ENCODE results near the gene ATG4D. TPM values are rescaled to one million over a fixed set of nuclear protein-coding genes. Genes with fewer than 3 reads are reported as not detected.
"Not testable (repeated sequence)": the region's sequence is repeated elsewhere in the genome, so short reads cannot be mapped to it uniquely, and the experiment has no call there.

The ATG4D gene
- total RNA-seq, 2 experiments from 2014 or later = 29.6 to 46.8 TPM

DNA sequence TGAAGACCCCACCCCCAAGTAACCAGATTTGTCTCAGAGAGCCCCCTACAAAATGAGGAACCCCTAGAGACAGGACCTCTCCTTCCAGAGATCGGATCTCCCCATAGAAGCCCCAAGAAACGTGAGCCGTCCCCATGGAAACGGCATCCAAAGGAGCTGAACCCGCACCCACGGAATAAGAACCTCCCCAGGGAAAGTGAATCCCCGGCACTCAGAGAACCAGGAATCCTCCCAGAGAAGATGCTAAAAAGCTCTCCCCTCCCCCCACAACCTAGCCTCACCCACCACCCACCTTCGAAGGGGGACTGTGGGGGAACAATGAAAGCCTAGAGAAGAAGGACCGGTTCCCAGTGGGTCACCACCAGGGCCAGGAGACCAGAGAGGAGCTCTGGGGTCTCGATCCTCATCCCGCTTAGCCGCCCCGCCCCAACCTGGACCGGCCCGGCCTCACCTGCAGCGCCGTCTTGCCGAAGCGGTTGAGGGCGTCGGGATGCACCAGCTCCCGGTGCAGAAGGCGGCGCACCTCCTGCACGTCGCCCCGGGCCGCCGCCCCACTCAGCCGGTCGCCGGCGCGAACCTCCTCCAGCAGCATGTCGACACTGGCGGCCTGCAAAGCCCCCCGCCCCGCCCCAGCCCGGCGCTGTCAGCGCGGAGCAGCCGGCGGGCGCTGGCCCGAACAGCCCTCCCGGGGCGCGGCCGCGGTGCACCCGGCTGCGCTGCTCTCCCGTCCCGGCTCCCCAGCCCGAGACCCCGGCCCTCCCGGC lies 24.5 kb downstream of the ATG4D start:
- no TSS peak for BruUV-seq (replicated peaks)
- TF ChIP-seq EZH2phosphoT487 (IDR thresholded peaks at IDR 0.05; ENCODE audit: borderline replicate concordance, low read depth, low read length) = no peak
- TF ChIP-seq, protein P1, sequence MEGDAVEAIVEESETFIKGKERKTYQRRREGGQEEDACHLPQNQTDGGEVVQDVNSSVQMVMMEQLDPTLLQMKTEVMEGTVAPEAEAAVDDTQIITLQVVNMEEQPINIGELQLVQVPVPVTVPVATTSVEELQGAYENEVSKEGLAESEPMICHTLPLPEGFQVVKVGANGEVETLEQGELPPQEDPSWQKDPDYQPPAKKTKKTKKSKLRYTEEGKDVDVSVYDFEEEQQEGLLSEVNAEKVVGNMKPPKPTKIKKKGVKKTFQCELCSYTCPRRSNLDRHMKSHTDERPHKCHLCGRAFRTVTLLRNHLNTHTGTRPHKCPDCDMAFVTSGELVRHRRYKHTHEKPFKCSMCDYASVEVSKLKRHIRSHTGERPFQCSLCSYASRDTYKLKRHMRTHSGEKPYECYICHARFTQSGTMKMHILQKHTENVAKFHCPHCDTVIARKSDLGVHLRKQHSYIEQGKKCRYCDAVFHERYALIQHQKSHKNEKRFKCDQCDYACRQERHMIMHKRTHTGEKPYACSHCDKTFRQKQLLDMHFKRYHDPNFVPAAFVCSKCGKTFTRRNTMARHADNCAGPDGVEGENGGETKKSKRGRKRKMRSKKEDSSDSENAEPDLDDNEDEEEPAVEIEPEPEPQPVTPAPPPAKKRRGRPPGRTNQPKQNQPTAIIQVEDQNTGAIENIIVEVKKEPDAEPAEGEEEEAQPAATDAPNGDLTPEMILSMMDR (conservative IDR thresholded peaks at IDR 0.05; ENCODE audit: low read length) = 0 out of 2 replicates have a peak, but pooled peaks have one; percentile 16
- Histone ChIP-seq H3K79me2 (ENCODE audit: insufficient read depth, low read depth, low read length) (peaks cover 31% of the 10 kb centered on the region), H3K27ac (ENCODE audit: low read depth, low read length, poor library complexity, severe bottlenecking) (peak overlapping the region; percentile 95), H3K9me3 (ENCODE audit: low read length) (no peaks in the 10 kb centered on the region), H3K4me2 (ENCODE audit: low read length) (peak overlapping the region; percentile 89), H4K20me1 (ENCODE audit: insufficient read depth, low read length) (no peaks in the 10 kb centered on the region), H3K36me3 (ENCODE audit: insufficient read depth, low read length) (peaks cover 12% of the 10 kb centered on the region), H3K9me2 (ENCODE audit: insufficient read depth, low read length) (no peaks in the 10 kb centered on the region), H3K4me1 (ENCODE audit: insufficient read depth, low read length, poor library complexity, severe bottlenecking) (peaks cover 43% of the 10 kb centered on the region), H2AFZ (ENCODE audit: low read length) (no peak overlapping the region), H3K4me3 (ENCODE audit: low read depth, low read length, poor library complexity, severe bottlenecking) (peak overlapping the region; percentile 76)
- ChIA-PET POLR2A (no interaction called here), CTCF (ENCODE audit: unreplicated experiment) (no interaction called here)
- intact Hi-C loops (cut with micrococcal nuclease; ENCODE audit: unreplicated experiment) = loop anchor here (2.0 to 10.0 kb wide), 6 partner anchors 84 to 307 kb away; partner anchors contain the start of genes CARM1, ICAM3, ILF3 and RAVER1
- peak; percentile 77 for DNase-seq (ENCODE audit: low spot score)

DNA sequence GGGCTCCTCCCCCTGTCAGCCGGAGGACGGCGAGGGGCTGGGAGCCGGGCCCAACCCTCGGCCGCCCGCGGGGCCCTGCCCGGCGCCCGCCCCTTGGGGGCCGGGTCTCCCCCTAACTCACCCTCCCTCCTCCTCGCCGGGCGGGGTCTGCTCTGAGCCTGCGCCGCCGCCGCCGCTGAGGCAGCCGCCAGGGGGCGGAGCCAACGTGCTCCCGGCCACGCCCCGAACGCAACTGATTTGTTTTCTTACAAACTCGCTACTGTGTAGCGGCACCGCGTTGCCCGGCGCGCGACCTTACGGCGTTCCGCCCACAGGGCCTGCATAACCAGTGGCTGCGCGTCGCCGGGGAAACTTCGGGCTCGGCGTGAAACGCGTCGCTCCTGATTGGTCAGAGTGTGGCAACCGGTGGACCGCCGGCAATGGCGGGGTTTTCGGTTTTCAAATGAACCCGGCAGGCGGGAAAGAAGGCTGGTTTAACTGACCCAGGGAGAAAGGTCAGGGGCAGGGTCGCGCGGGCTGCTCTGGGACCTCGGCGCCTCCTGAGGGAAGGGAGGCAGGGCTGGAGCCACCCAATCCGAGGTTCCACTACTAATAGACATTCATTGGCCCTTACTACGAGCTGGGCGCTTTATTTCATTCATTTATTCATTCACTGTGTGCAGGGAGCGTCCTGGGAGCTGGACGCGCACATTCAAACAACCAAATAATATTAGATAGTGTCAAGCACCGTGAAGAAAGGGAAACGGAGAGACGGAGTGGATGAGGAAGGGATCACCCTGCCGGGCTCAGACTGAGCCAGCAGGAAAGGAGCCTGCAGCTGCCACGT lies 25.3 kb downstream of the ATG4D start, which contains the start of gene CDKN2D:
TSS of gene CDKN2D (minus strand) at position 154 of the 826 bp plus-strand sequence. CDS start 326 bp downstream, outside the sequence.
- CTCF ChIA-PET (ENCODE audit: unreplicated experiment) = interaction anchor here (0.6 kb wide), 1 partner anchor 390 kb away, joined by 4 read pairs; no protein-coding TSS in a partner anchor
- H3K4me1 ChIP-seq (ENCODE audit: insufficient read depth, low read length, poor library complexity, severe bottlenecking) = peaks cover 43% of the 10 kb centered on the region
- H2AFZ ChIP-seq (ENCODE audit: low read length) = peak within 1 kb of the TSS; percentile 61; the same call in 1 of the 2 replicates

DNA sequence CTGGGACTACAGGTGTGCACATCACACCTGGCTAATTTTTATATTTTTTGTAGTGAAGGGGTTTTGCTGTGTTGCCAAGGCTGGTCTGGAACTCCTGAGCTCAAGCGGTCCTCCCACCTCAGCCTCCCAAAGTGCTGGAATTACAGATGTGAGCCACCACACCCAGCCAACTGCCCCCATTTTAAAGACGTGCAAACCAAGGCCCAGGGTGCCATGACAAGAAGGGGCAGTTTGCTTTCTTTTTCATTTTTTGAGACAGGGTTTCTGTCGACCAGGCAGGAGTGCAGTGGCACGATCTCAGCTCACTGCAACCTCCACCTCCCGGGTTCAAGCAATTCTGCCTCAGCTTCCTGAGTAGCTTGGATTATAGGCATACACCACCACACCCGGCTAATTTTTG lies 30.1 kb downstream of the ATG4D start:
- H3K4me1 ChIP-seq (ENCODE audit: insufficient read depth, low read length, poor library complexity, severe bottlenecking) = peaks cover 18% of the 10 kb centered on the region
- H3K9me3 ChIP-seq (ENCODE audit: low read length); CTCF ChIA-PET (ENCODE audit: unreplicated experiment); H2AFZ ChIP-seq (ENCODE audit: low read length); H3K27ac ChIP-seq (ENCODE audit: low read depth, low read length, poor library complexity, severe bottlenecking); H3K9me2 ChIP-seq (ENCODE audit: insufficient read depth, low read length); H3K4me2 ChIP-seq (ENCODE audit: low read length); H3K4me3 ChIP-seq (ENCODE audit: low read depth, low read length, poor library complexity, severe bottlenecking); BruUV-seq (replicated peaks); H3K79me2 ChIP-seq (ENCODE audit: insufficient read depth, low read depth, low read length); H3K36me3 ChIP-seq (ENCODE audit: insufficient read depth, low read length); H4K20me1 ChIP-seq (ENCODE audit: insufficient read depth, low read length); DNase-seq (ENCODE audit: low spot score): not testable (repeated sequence)
- intact Hi-C loops (cut with micrococcal nuclease; ENCODE audit: unreplicated experiment) = loop anchor here (2.0 kb wide), 1 partner anchor 125 kb away; no protein-coding TSS in a partner anchor
- POLR2A ChIA-PET = interaction anchor here (0.9 kb wide), 1 partner anchor 39 kb away, joined by 3 read pairs; no protein-coding TSS in a partner anchor

More for the DNA sequence above, 25.3 kb downstream of the ATG4D start, which contains the start of gene CDKN2D:
- H3K9me3 ChIP-seq (ENCODE audit: low read length) = no peaks in the 10 kb centered on the region
- peak within 1 kb of the TSS; percentile 89 for H3K4me2 ChIP-seq (ENCODE audit: low read length)
- H3K27ac ChIP-seq (ENCODE audit: low read depth, low read length, poor library complexity, severe bottlenecking) = peak within 1 kb of the TSS; percentile 95
- peak within 1 kb of the TSS; percentile 76 for H3K4me3 ChIP-seq (ENCODE audit: low read depth, low read length, poor library complexity, severe bottlenecking)
- POLR2A ChIA-PET = interaction anchor here (0.5 to 1.7 kb wide), 2 partner anchors 123 to 132 kb away, joined by 3 to 9 read pairs; partner anchors contain the start of gene QTRT1
- H3K36me3 ChIP-seq (ENCODE audit: insufficient read depth, low read length) = peaks cover 7% of the 10 kb centered on the region; the same call in 1 of the 2 replicates
- H3K79me2 ChIP-seq (ENCODE audit: insufficient read depth, low read depth, low read length) = peaks cover 28% of the 10 kb centered on the region
- H4K20me1 ChIP-seq (ENCODE audit: insufficient read depth, low read length) = no peaks in the 10 kb centered on the region
- intact Hi-C loops (cut with micrococcal nuclease; ENCODE audit: unreplicated experiment) = loop anchor here (1.0 to 10.0 kb wide), 8 partner anchors 28 to 306 kb away; partner anchors contain the start of genes CARM1, ICAM3, ILF3 and RAVER1
- H3K9me2 ChIP-seq (ENCODE audit: insufficient read depth, low read length) = no peaks in the 10 kb centered on the region
- BruUV-seq (replicated peaks) = TSS peak; percentile 99
- TF ChIP-seq, protein P1 (conservative IDR thresholded peaks at IDR 0.05; ENCODE audit: low read length) = no peak
- no peak for TF ChIP-seq EZH2phosphoT487 (IDR thresholded peaks at IDR 0.05; ENCODE audit: borderline replicate concordance, low read depth, low read length)
- peak; percentile 100 for DNase-seq (ENCODE audit: low spot score)

Measured in OCI-LY7 (cell line).